HEK293T (cell line): ENCODE measurements around the gene ZNF488.

Experiments
- ARNT ChIP-seq: fragments of 450-650 bp; IDR thresholded peaks from 2 replicates; pipeline ENCODE4 v1.6.1; 2017; ENCODE audit warnings: mild to moderate bottlenecking
- BHLHE40 ChIP-seq: fragments of 450-650 bp; IDR thresholded peaks from 2 replicates; pipeline ENCODE4 v1.6.1; 2016; ENCODE audit warnings: mild to moderate bottlenecking, moderate library complexity, borderline replicate concordance
- ELF4 ChIP-seq: fragments of 450-650 bp; IDR thresholded peaks from 2 replicates; pipeline ENCODE4 v1.6.1; 2017; ENCODE audit warnings: antibody characterized with exemption
- FOXA1 ChIP-seq: fragments of 450-650 bp; IDR thresholded peaks from 2 replicates; pipeline ENCODE4 v1.6.1; 2016; ENCODE audit warnings: mild to moderate bottlenecking
- FOXK2 ChIP-seq: fragments of 450-650 bp; IDR thresholded peaks from 2 replicates; pipeline ENCODE4 v1.6.1; 2016; ENCODE audit warnings: mild to moderate bottlenecking
- FOXM1 ChIP-seq: fragments of 450-650 bp; IDR thresholded peaks from 2 replicates; pipeline ENCODE4 v1.6.1; 2017; ENCODE audit warnings: mild to moderate bottlenecking, borderline replicate concordance
- HDGF ChIP-seq: fragments of 450-650 bp; IDR thresholded peaks from 2 replicates; pipeline ENCODE4 v1.6.1; 2017; ENCODE audit warnings: antibody characterized with exemption, borderline replicate concordance
- LEF1 ChIP-seq: fragments of 450-650 bp; IDR thresholded peaks from 2 replicates; pipeline ENCODE4 v1.6.1; 2017; ENCODE audit warnings: mild to moderate bottlenecking, borderline replicate concordance
- NFRKB ChIP-seq: fragments of 450-650 bp; IDR thresholded peaks from 2 replicates; pipeline ENCODE4 v1.6.1; 2016; ENCODE audit warnings: mild to moderate bottlenecking, moderate library complexity
- PKNOX1 ChIP-seq: fragments of 450-650 bp; IDR thresholded peaks from 2 replicates; pipeline ENCODE4 v1.6.1; 2016
- SP1 ChIP-seq: fragments of 450-650 bp; IDR thresholded peaks from 2 replicates; pipeline ENCODE4 v1.6.1; 2017
- SUZ12 ChIP-seq: fragments of 450-650 bp; IDR thresholded peaks from 2 replicates; pipeline ENCODE4 v1.6.1; 2016; ENCODE audit warnings: mild to moderate bottlenecking
- TARDBP ChIP-seq: fragments of 450-650 bp; IDR thresholded peaks from 2 replicates; pipeline ENCODE4 v1.6.1; 2016
- ZNF384 ChIP-seq: fragments of 450-650 bp; IDR thresholded peaks from 2 replicates; pipeline ENCODE4 v1.6.1; 2016

GRCh38 chr10:47366731-47367460, 17.2 kb downstream of the ZNF488 start:
- no peak for TF ChIP-seq SP1
- TF ChIP-seq NFRKB: no peak
- TF ChIP-seq HDGF: no peak
- TF ChIP-seq PKNOX1: no peak
- TF ChIP-seq SUZ12: no peak
- TF ChIP-seq FOXK2: no peak
- TF ChIP-seq ELF4: no peak
- no peak for TF ChIP-seq BHLHE40
- no peak for TF ChIP-seq FOXM1
- no peak for TF ChIP-seq ARNT
- TF ChIP-seq TARDBP: no peak
- no peak for TF ChIP-seq ZNF384
- TF ChIP-seq LEF1: no peak
- TF ChIP-seq FOXA1: no peak
